ENCODE data around the gene COBLL1.

COBLL1 gene

GRCh38 chr2:164821338-164821737, 20.3 kb downstream of the COBLL1 start:
- H2BK5ac ChIP-seq (ENCODE audit: low read length), result no peak overlapping the region

GRCh38 chr2:164818149-164819136, 23.2 kb downstream of the COBLL1 start:
- no peak overlapping the region for H3K4ac ChIP-seq (ENCODE audit: low read depth, low read length)
- H3K23ac ChIP-seq (ENCODE audit: low read length), result no peak overlapping the region
- no peak overlapping the region for H2BK120ac ChIP-seq (ENCODE audit: low read depth, low read length)
- no peak overlapping the region for H3K9ac ChIP-seq (ENCODE audit: low read length)
- no peak overlapping the region for H2BK15ac ChIP-seq (replicated peaks; ENCODE audit: low read depth)
- WGBS (ENCODE audit: extremely low coverage, insufficient coverage, low lambda C conversion rate), result no CpG with 5 or more reads among the region's 14 CpGs
- no peak overlapping the region for H3K56ac ChIP-seq (ENCODE audit: low read length)
- H3K4me3 ChIP-seq (ENCODE audit: low read length), result no peak overlapping the region
- no peak overlapping the region for H2BK5ac ChIP-seq (ENCODE audit: low read length)
- H3K18ac ChIP-seq (ENCODE audit: low read length), result no peak overlapping the region
- no peak overlapping the region for H3K27ac ChIP-seq (ENCODE audit: low read depth, low read length)
- no peaks in the 10 kb centered on the region for H3K36me3 ChIP-seq (ENCODE audit: control insufficient read depth, insufficient read depth, low read length)
- no peak for DNase-seq
- H3K4me2 ChIP-seq (ENCODE audit: low read length), result no peak overlapping the region
- no peaks in the 10 kb centered on the region for H3K79me1 ChIP-seq (ENCODE audit: low read length)
- no peaks in the 10 kb centered on the region for H3K79me2 ChIP-seq (ENCODE audit: control insufficient read depth, insufficient read depth, low read length)
- H3K4me1 ChIP-seq (ENCODE audit: control insufficient read depth, low read depth, low read length), result peaks cover 1% of the 10 kb centered on the region
- H4K8ac ChIP-seq (ENCODE audit: low read depth, low read length), result no peak overlapping the region
- H3K27me3 ChIP-seq (ENCODE audit: insufficient read depth, low read length, poor library complexity), result no peaks in the 10 kb centered on the region
- H2AK5ac ChIP-seq (ENCODE audit: low read length), result no peak overlapping the region
- H4K5ac ChIP-seq (ENCODE audit: low read length), result no peak overlapping the region

More at GRCh38 chr2:164821338-164821737, 20.3 kb downstream of the COBLL1 start:
- no peak for DNase-seq
- Histone ChIP-seq H2BK15ac (replicated peaks; ENCODE audit: low read depth) (no peak overlapping the region), H3K4me1 (ENCODE audit: control insufficient read depth, low read depth, low read length) (peaks cover 1% of the 10 kb centered on the region), H4K8ac (ENCODE audit: low read depth, low read length) (no peak overlapping the region), H2BK120ac (ENCODE audit: low read depth, low read length) (no peak overlapping the region), H3K18ac (ENCODE audit: low read length) (no peak overlapping the region), H3K4me3 (ENCODE audit: low read length) (no peak overlapping the region), H4K5ac (ENCODE audit: low read length) (no peak overlapping the region), H3K79me2 (ENCODE audit: control insufficient read depth, insufficient read depth, low read length) (no peaks in the 10 kb centered on the region), H3K4me2 (ENCODE audit: low read length) (no peak overlapping the region), H3K23ac (ENCODE audit: low read length) (no peak overlapping the region), H3K4ac (ENCODE audit: low read depth, low read length) (no peak overlapping the region), H3K56ac (ENCODE audit: low read length) (no peak overlapping the region), H3K27me3 (ENCODE audit: insufficient read depth, low read length, poor library complexity) (no peaks in the 10 kb centered on the region), H3K36me3 (ENCODE audit: control insufficient read depth, insufficient read depth, low read length) (no peaks in the 10 kb centered on the region), H2AK5ac (ENCODE audit: low read length) (no peak overlapping the region), H3K79me1 (ENCODE audit: low read length) (no peaks in the 10 kb centered on the region), H3K27ac (ENCODE audit: low read depth, low read length) (no peak overlapping the region), H3K9ac (ENCODE audit: low read length) (no peak overlapping the region)
- WGBS (ENCODE audit: extremely low coverage, insufficient coverage, low lambda C conversion rate), result no CpG with 5 or more reads among the region's 4 CpGs

GRCh38 chr2:164816900-164817299, 24.7 kb downstream of the COBLL1 start:
- H3K56ac ChIP-seq (ENCODE audit: low read length), result no peak overlapping the region
- H2AK5ac ChIP-seq (ENCODE audit: low read length), result no peak overlapping the region
- H4K5ac ChIP-seq (ENCODE audit: low read length), result no peak overlapping the region
- H3K79me1 ChIP-seq (ENCODE audit: low read length), result no peaks in the 10 kb centered on the region
- H3K27ac ChIP-seq (ENCODE audit: low read depth, low read length), result peak overlapping the region; percentile 17
- H3K9ac ChIP-seq (ENCODE audit: low read length), result no peak overlapping the region
- H4K8ac ChIP-seq (ENCODE audit: low read depth, low read length), result peak overlapping the region; percentile 39
- H3K36me3 ChIP-seq (ENCODE audit: control insufficient read depth, insufficient read depth, low read length), result no peaks in the 10 kb centered on the region
- no peak for DNase-seq
- H3K4me3 ChIP-seq (ENCODE audit: low read length), result no peak overlapping the region
- H2BK5ac ChIP-seq (ENCODE audit: low read length), result peak overlapping the region; percentile 1
- H3K23ac ChIP-seq (ENCODE audit: low read length), result no peak overlapping the region
- no peak overlapping the region for H3K4ac ChIP-seq (ENCODE audit: low read depth, low read length)
- peak overlapping the region; percentile 36 for H2BK15ac ChIP-seq (replicated peaks; ENCODE audit: low read depth)
- peak overlapping the region; percentile 90 for H3K18ac ChIP-seq (ENCODE audit: low read length)
- no peak overlapping the region for H2BK120ac ChIP-seq (ENCODE audit: low read depth, low read length)
- peaks cover 1% of the 10 kb centered on the region for H3K4me1 ChIP-seq (ENCODE audit: control insufficient read depth, low read depth, low read length)
- H3K79me2 ChIP-seq (ENCODE audit: control insufficient read depth, insufficient read depth, low read length), result no peaks in the 10 kb centered on the region
- H3K27me3 ChIP-seq (ENCODE audit: insufficient read depth, low read length, poor library complexity), result no peaks in the 10 kb centered on the region
- no peak overlapping the region for H3K4me2 ChIP-seq (ENCODE audit: low read length)

GRCh38 chr2:164816046-164816445, 25.6 kb downstream of the COBLL1 start:
- Histone ChIP-seq H3K27me3 (ENCODE audit: insufficient read depth, low read length, poor library complexity) (no peaks in the 10 kb centered on the region), H3K4me2 (ENCODE audit: low read length) (no peak overlapping the region), H4K5ac (ENCODE audit: low read length) (no peak overlapping the region), H3K4me3 (ENCODE audit: low read length) (no peak overlapping the region), H3K36me3 (ENCODE audit: control insufficient read depth, insufficient read depth, low read length) (no peaks in the 10 kb centered on the region), H3K18ac (ENCODE audit: low read length) (no peak overlapping the region), H3K9ac (ENCODE audit: low read length) (no peak overlapping the region), H3K4ac (ENCODE audit: low read depth, low read length) (no peak overlapping the region), H2BK120ac (ENCODE audit: low read depth, low read length) (no peak overlapping the region), H2BK5ac (ENCODE audit: low read length) (no peak overlapping the region), H2AK5ac (ENCODE audit: low read length) (no peak overlapping the region), H4K8ac (ENCODE audit: low read depth, low read length) (no peak overlapping the region), H3K79me1 (ENCODE audit: low read length) (no peaks in the 10 kb centered on the region), H3K4me1 (ENCODE audit: control insufficient read depth, low read depth, low read length) (peaks cover 1% of the 10 kb centered on the region), H2BK15ac (replicated peaks; ENCODE audit: low read depth) (no peak overlapping the region), H3K79me2 (ENCODE audit: control insufficient read depth, insufficient read depth, low read length) (no peaks in the 10 kb centered on the region), H3K56ac (ENCODE audit: low read length) (no peak overlapping the region), H3K27ac (ENCODE audit: low read depth, low read length) (no peak overlapping the region), H3K23ac (ENCODE audit: low read length) (no peak overlapping the region)
- DNase-seq, result peak; percentile 91
- WGBS (ENCODE audit: extremely low coverage, insufficient coverage, low lambda C conversion rate), result no CpG with 5 or more reads among the region's 2 CpGs

GRCh38 chr2:164815071-164815793, 26.4 kb downstream of the COBLL1 start:
- H3K27me3 ChIP-seq (ENCODE audit: insufficient read depth, low read length, poor library complexity), result no peaks in the 10 kb centered on the region
- H3K18ac ChIP-seq (ENCODE audit: low read length), result peak overlapping the region; percentile 52
- H3K56ac ChIP-seq (ENCODE audit: low read length), result no peak overlapping the region
- H3K9ac ChIP-seq (ENCODE audit: low read length), result no peak overlapping the region
- H2AK5ac ChIP-seq (ENCODE audit: low read length), result no peak overlapping the region
- H2BK5ac ChIP-seq (ENCODE audit: low read length), result no peak overlapping the region
- H3K4me3 ChIP-seq (ENCODE audit: low read length), result no peak overlapping the region
- no peak overlapping the region for H2BK15ac ChIP-seq (replicated peaks; ENCODE audit: low read depth)
- H3K36me3 ChIP-seq (ENCODE audit: control insufficient read depth, insufficient read depth, low read length), result no peaks in the 10 kb centered on the region
- H3K4ac ChIP-seq (ENCODE audit: low read depth, low read length), result peak overlapping the region; percentile 55
- H3K79me2 ChIP-seq (ENCODE audit: control insufficient read depth, insufficient read depth, low read length), result no peaks in the 10 kb centered on the region
- no peak overlapping the region for H4K8ac ChIP-seq (ENCODE audit: low read depth, low read length)
- DNase-seq, result peak; percentile 56
- no peaks in the 10 kb centered on the region for H3K79me1 ChIP-seq (ENCODE audit: low read length)
- no peak overlapping the region for H3K23ac ChIP-seq (ENCODE audit: low read length)
- no peak overlapping the region for H2BK120ac ChIP-seq (ENCODE audit: low read depth, low read length)
- WGBS (ENCODE audit: extremely low coverage, insufficient coverage, low lambda C conversion rate), result no CpG with 5 or more reads among the region's 3 CpGs
- no peak overlapping the region for H3K27ac ChIP-seq (ENCODE audit: low read depth, low read length)
- peaks cover 1% of the 10 kb centered on the region for H3K4me1 ChIP-seq (ENCODE audit: control insufficient read depth, low read depth, low read length)
- H4K5ac ChIP-seq (ENCODE audit: low read length), result no peak overlapping the region
- H3K4me2 ChIP-seq (ENCODE audit: low read length), result no peak overlapping the region
